ENCODE data around the gene WFIKKN2.
"Not testable (repeated sequence)": the region's sequence is repeated elsewhere in the genome, so short reads cannot be mapped to it uniquely, and the experiment has no call there.

The WFIKKN2 gene

GRCh38 chr17:50800196-50800700 is 35.1 kb upstream of the WFIKKN2 start:
- Histone ChIP-seq H3K27me3 (ENCODE audit: control insufficient read depth, insufficient read depth, low read length) (no peaks in the 10 kb centered on the region), H3K36me3 (ENCODE audit: control insufficient read depth, insufficient read depth, low read length) (no peaks in the 10 kb centered on the region), H3K9me3 (ENCODE audit: control insufficient read depth, insufficient read depth, low read length) (no peaks in the 10 kb centered on the region), H3K4me1 (ENCODE audit: control insufficient read depth, insufficient read depth, low read length) (0 out of 2 replicates have a peak, but pooled peaks cover 5% of the 10 kb centered on the region), H3K4me3 (ENCODE audit: low read depth, low read length) (no peak overlapping the region), H3K27ac (ENCODE audit: low read depth, low read length) (no peak overlapping the region), H3K9ac (ENCODE audit: low read depth, low read length) (no peak overlapping the region)

GRCh38 chr17:50802609-50803571 is 32.5 kb upstream of the WFIKKN2 start:
- H3K4me3 ChIP-seq (ENCODE audit: low read depth, low read length): no peak overlapping the region
- H3K36me3 ChIP-seq (ENCODE audit: control insufficient read depth, insufficient read depth, low read length): no peaks in the 10 kb centered on the region
- no peak overlapping the region for H3K27ac ChIP-seq (ENCODE audit: low read depth, low read length)
- no peaks in the 10 kb centered on the region for H3K27me3 ChIP-seq (ENCODE audit: control insufficient read depth, insufficient read depth, low read length)
- H3K9me3 ChIP-seq (ENCODE audit: control insufficient read depth, insufficient read depth, low read length): no peaks in the 10 kb centered on the region
- H3K4me1 ChIP-seq (ENCODE audit: control insufficient read depth, insufficient read depth, low read length): 0 out of 2 replicates have a peak, but pooled peaks cover 5% of the 10 kb centered on the region
- H3K9ac ChIP-seq (ENCODE audit: low read depth, low read length): no peak overlapping the region

GRCh38 chr17:50803676-50804075 is 31.7 kb upstream of the WFIKKN2 start:
- H3K4me3 ChIP-seq (ENCODE audit: low read depth, low read length): no peak overlapping the region
- no peaks in the 10 kb centered on the region for H3K9me3 ChIP-seq (ENCODE audit: control insufficient read depth, insufficient read depth, low read length)
- H3K27me3 ChIP-seq (ENCODE audit: control insufficient read depth, insufficient read depth, low read length): no peaks in the 10 kb centered on the region
- H3K36me3 ChIP-seq (ENCODE audit: control insufficient read depth, insufficient read depth, low read length): no peaks in the 10 kb centered on the region
- H3K27ac ChIP-seq (ENCODE audit: low read depth, low read length): no peak overlapping the region
- H3K4me1 ChIP-seq (ENCODE audit: control insufficient read depth, insufficient read depth, low read length): 0 out of 2 replicates have a peak, but pooled peaks cover 3% of the 10 kb centered on the region
- no peak overlapping the region for H3K9ac ChIP-seq (ENCODE audit: low read depth, low read length)

- H3K27me3 ChIP-seq (ENCODE audit: control insufficient read depth, insufficient read depth, low read length); H3K36me3 ChIP-seq (ENCODE audit: control insufficient read depth, insufficient read depth, low read length); H3K4me1 ChIP-seq (ENCODE audit: control insufficient read depth, insufficient read depth, low read length); H3K9me3 ChIP-seq (ENCODE audit: control insufficient read depth, insufficient read depth, low read length); H3K4me3 ChIP-seq (ENCODE audit: low read depth, low read length); H3K9ac ChIP-seq (ENCODE audit: low read depth, low read length); H3K27ac ChIP-seq (ENCODE audit: low read depth, low read length): not testable (repeated sequence)
Observed at GRCh38 chr17:50804749-50805475, 30.5 kb upstream of the WFIKKN2 start.

- Histone ChIP-seq H3K9ac (ENCODE audit: low read depth, low read length) (no peak overlapping the region), H3K4me1 (ENCODE audit: control insufficient read depth, insufficient read depth, low read length) (no peaks in the 10 kb centered on the region), H3K36me3 (ENCODE audit: control insufficient read depth, insufficient read depth, low read length) (no peaks in the 10 kb centered on the region), H3K27me3 (ENCODE audit: control insufficient read depth, insufficient read depth, low read length) (no peaks in the 10 kb centered on the region), H3K4me3 (ENCODE audit: low read depth, low read length) (no peak overlapping the region), H3K27ac (ENCODE audit: low read depth, low read length) (no peak overlapping the region), H3K9me3 (ENCODE audit: control insufficient read depth, insufficient read depth, low read length) (no peaks in the 10 kb centered on the region)
Observed at GRCh38 chr17:50805486-50805885, 29.9 kb upstream of the WFIKKN2 start.

GRCh38 chr17:50806141-50806643 is 29.2 kb upstream of the WFIKKN2 start:
- no peaks in the 10 kb centered on the region for H3K9me3 ChIP-seq (ENCODE audit: control insufficient read depth, insufficient read depth, low read length)

GRCh38 chr17:50807009-50807408 is 28.4 kb upstream of the WFIKKN2 start:
- no peaks in the 10 kb centered on the region for H3K27me3 ChIP-seq (ENCODE audit: control insufficient read depth, insufficient read depth, low read length)
- no peak overlapping the region for H3K4me3 ChIP-seq (ENCODE audit: low read depth, low read length)
- H3K9ac ChIP-seq (ENCODE audit: low read depth, low read length): no peak overlapping the region
- H3K36me3 ChIP-seq (ENCODE audit: control insufficient read depth, insufficient read depth, low read length): no peaks in the 10 kb centered on the region
- no peak overlapping the region for H3K27ac ChIP-seq (ENCODE audit: low read depth, low read length)
- no peaks in the 10 kb centered on the region for H3K9me3 ChIP-seq (ENCODE audit: control insufficient read depth, insufficient read depth, low read length)
- H3K4me1 ChIP-seq (ENCODE audit: control insufficient read depth, insufficient read depth, low read length): no peaks in the 10 kb centered on the region

More at GRCh38 chr17:50806141-50806643, 29.2 kb upstream of the WFIKKN2 start:
- no peak overlapping the region for H3K27ac ChIP-seq (ENCODE audit: low read depth, low read length)
- no peak overlapping the region for H3K4me3 ChIP-seq (ENCODE audit: low read depth, low read length)
- H3K9ac ChIP-seq (ENCODE audit: low read depth, low read length): no peak overlapping the region
- no peaks in the 10 kb centered on the region for H3K4me1 ChIP-seq (ENCODE audit: control insufficient read depth, insufficient read depth, low read length)
- no peaks in the 10 kb centered on the region for H3K27me3 ChIP-seq (ENCODE audit: control insufficient read depth, insufficient read depth, low read length)
- no peaks in the 10 kb centered on the region for H3K36me3 ChIP-seq (ENCODE audit: control insufficient read depth, insufficient read depth, low read length)

- Histone ChIP-seq H3K4me3 (ENCODE audit: low read depth, low read length) (no peak overlapping the region), H3K9me3 (ENCODE audit: control insufficient read depth, insufficient read depth, low read length) (no peaks in the 10 kb centered on the region), H3K9ac (ENCODE audit: low read depth, low read length) (no peak overlapping the region), H3K36me3 (ENCODE audit: control insufficient read depth, insufficient read depth, low read length) (no peaks in the 10 kb centered on the region), H3K4me1 (ENCODE audit: control insufficient read depth, insufficient read depth, low read length) (no peaks in the 10 kb centered on the region), H3K27ac (ENCODE audit: low read depth, low read length) (no peak overlapping the region), H3K27me3 (ENCODE audit: control insufficient read depth, insufficient read depth, low read length) (no peaks in the 10 kb centered on the region)
Observed at GRCh38 chr17:50807675-50808074, 27.7 kb upstream of the WFIKKN2 start.

GRCh38 chr17:50808413-50808812 is 27.0 kb upstream of the WFIKKN2 start:
- Histone ChIP-seq H3K9ac (ENCODE audit: low read depth, low read length) (no peak overlapping the region), H3K4me3 (ENCODE audit: low read depth, low read length) (no peak overlapping the region), H3K27ac (ENCODE audit: low read depth, low read length) (no peak overlapping the region), H3K27me3 (ENCODE audit: control insufficient read depth, insufficient read depth, low read length) (no peaks in the 10 kb centered on the region), H3K36me3 (ENCODE audit: control insufficient read depth, insufficient read depth, low read length) (no peaks in the 10 kb centered on the region), H3K9me3 (ENCODE audit: control insufficient read depth, insufficient read depth, low read length) (no peaks in the 10 kb centered on the region), H3K4me1 (ENCODE audit: control insufficient read depth, insufficient read depth, low read length) (no peaks in the 10 kb centered on the region)

- no peak overlapping the region for H3K9ac ChIP-seq (ENCODE audit: low read depth, low read length)
- no peak overlapping the region for H3K27ac ChIP-seq (ENCODE audit: low read depth, low read length)
Observed at GRCh38 chr17:50808888-50809287, 26.5 kb upstream of the WFIKKN2 start.

More at GRCh38 chr17:50808888-50809287, 26.5 kb upstream of the WFIKKN2 start:
- Histone ChIP-seq H3K36me3 (ENCODE audit: control insufficient read depth, insufficient read depth, low read length) (no peaks in the 10 kb centered on the region), H3K9me3 (ENCODE audit: control insufficient read depth, insufficient read depth, low read length) (no peaks in the 10 kb centered on the region), H3K4me3 (ENCODE audit: low read depth, low read length) (no peak overlapping the region), H3K27me3 (ENCODE audit: control insufficient read depth, insufficient read depth, low read length) (no peaks in the 10 kb centered on the region), H3K4me1 (ENCODE audit: control insufficient read depth, insufficient read depth, low read length) (no peaks in the 10 kb centered on the region)

All from HUES48 (cell line).